Measurements from ENCODE around the gene SOHLH1.

SOHLH1 gene

GRCh38 chr9:135698767-135699166 is 514 bp downstream of the SOHLH1 start:
- peak; percentile 23 for DNase-seq
- Histone ChIP-seq H3K4me3 (ENCODE audit: low read depth, low read length) (no peak overlapping the region), H3K27ac (no peak overlapping the region), H3K9me3 (ENCODE audit: severe bottlenecking) (no peaks in the 10 kb centered on the region), H3K27me3 (ENCODE audit: insufficient read depth, low read depth, severe bottlenecking) (no peaks in the 10 kb centered on the region), H3K36me3 (no peaks in the 10 kb centered on the region)
- peak; percentile 56 for TF ChIP-seq CTCF (IDR thresholded peaks at IDR 0.05; ENCODE audit: low read depth, low read length)

GRCh38 chr9:135698236-135698635 is 1.0 kb downstream of the SOHLH1 start:
- Histone ChIP-seq H3K27ac (no peak overlapping the region), H3K36me3 (no peaks in the 10 kb centered on the region), H3K27me3 (ENCODE audit: insufficient read depth, low read depth, severe bottlenecking) (no peaks in the 10 kb centered on the region), H3K4me3 (ENCODE audit: low read depth, low read length) (no peak overlapping the region), H3K9me3 (ENCODE audit: severe bottlenecking) (no peaks in the 10 kb centered on the region)
- no peak for DNase-seq
- TF ChIP-seq CTCF (IDR thresholded peaks at IDR 0.05; ENCODE audit: low read depth, low read length) = no peak

- Histone ChIP-seq H3K36me3 (no peaks in the 10 kb centered on the region), H3K9me3 (ENCODE audit: severe bottlenecking) (no peaks in the 10 kb centered on the region)
- no peak for TF ChIP-seq CTCF (IDR thresholded peaks at IDR 0.05; ENCODE audit: low read depth, low read length)
Observed at GRCh38 chr9:135697226-135697625, 2.1 kb downstream of the SOHLH1 start.

GRCh38 chr9:135696446-135696845 is 2.8 kb downstream of the SOHLH1 start:
- no peak for DNase-seq
- no peak overlapping the region for H3K27ac ChIP-seq
- no peaks in the 10 kb centered on the region for H3K27me3 ChIP-seq (ENCODE audit: insufficient read depth, low read depth, severe bottlenecking)
- no peaks in the 10 kb centered on the region for H3K36me3 ChIP-seq
- H3K9me3 ChIP-seq (ENCODE audit: severe bottlenecking) = no peaks in the 10 kb centered on the region
- H3K4me3 ChIP-seq (ENCODE audit: low read depth, low read length) = no peak overlapping the region
- TF ChIP-seq CTCF (IDR thresholded peaks at IDR 0.05; ENCODE audit: low read depth, low read length) = no peak

More at GRCh38 chr9:135697226-135697625, 2.1 kb downstream of the SOHLH1 start:
- no peak for DNase-seq
- Histone ChIP-seq H3K4me3 (ENCODE audit: low read depth, low read length) (no peak overlapping the region), H3K27ac (no peak overlapping the region), H3K27me3 (ENCODE audit: insufficient read depth, low read depth, severe bottlenecking) (no peaks in the 10 kb centered on the region)

GRCh38 chr9:135695642-135696041 is 3.6 kb downstream of the SOHLH1 start:
- H3K27ac ChIP-seq = no peak overlapping the region
- TF ChIP-seq CTCF (IDR thresholded peaks at IDR 0.05; ENCODE audit: low read depth, low read length) = no peak
- H3K4me3 ChIP-seq (ENCODE audit: low read depth, low read length) = no peak overlapping the region
- no peaks in the 10 kb centered on the region for H3K27me3 ChIP-seq (ENCODE audit: insufficient read depth, low read depth, severe bottlenecking)
- no peaks in the 10 kb centered on the region for H3K36me3 ChIP-seq
- no peaks in the 10 kb centered on the region for H3K9me3 ChIP-seq (ENCODE audit: severe bottlenecking)
- DNase-seq = no peak

- Histone ChIP-seq H3K4me3 (ENCODE audit: low read depth, low read length) (no peak overlapping the region), H3K27ac (no peak overlapping the region), H3K36me3 (no peaks in the 10 kb centered on the region), H3K27me3 (ENCODE audit: insufficient read depth, low read depth, severe bottlenecking) (no peaks in the 10 kb centered on the region), H3K9me3 (ENCODE audit: severe bottlenecking) (no peaks in the 10 kb centered on the region)
- TF ChIP-seq CTCF (IDR thresholded peaks at IDR 0.05; ENCODE audit: low read depth, low read length) = no peak
- DNase-seq = no peak
Observed at GRCh38 chr9:135695036-135695435, 4.2 kb downstream of the SOHLH1 start.
